Measurements from ENCODE around the gene YWHAG.

- TF ChIP-seq CTCF (IDR thresholded peaks at IDR 0.05) = peak; percentile 95 to 99 (median 98)
- TF ChIP-seq POLR2A (IDR thresholded peaks at IDR 0.05) = peak in 1 of 4 donors; percentile 22
Observed at GRCh38 chr7:76291351-76292212, 67.2 kb downstream of the YWHAG start.

Measured in esophagus squamous epithelium (tissue), 4 donors.